GM21528 (cell line): ENCODE measurements around the gene P2RX4.
"Not testable (repeated sequence)": the region's sequence is repeated elsewhere in the genome, so short reads cannot be mapped to it uniquely, and the experiment has no call there.

ENCODE experiments used
- ATAC-seq: cut with Tn5 transposase; IDR thresholded peaks from one replicate; pipeline ENCODE4 v1.9.1; 2021; ENCODE audit warnings: mild to moderate bottlenecking, moderate library complexity; ENCODE audit not compliant: unreplicated experiment, low FRiP score

Gene P2RX4, protein sequence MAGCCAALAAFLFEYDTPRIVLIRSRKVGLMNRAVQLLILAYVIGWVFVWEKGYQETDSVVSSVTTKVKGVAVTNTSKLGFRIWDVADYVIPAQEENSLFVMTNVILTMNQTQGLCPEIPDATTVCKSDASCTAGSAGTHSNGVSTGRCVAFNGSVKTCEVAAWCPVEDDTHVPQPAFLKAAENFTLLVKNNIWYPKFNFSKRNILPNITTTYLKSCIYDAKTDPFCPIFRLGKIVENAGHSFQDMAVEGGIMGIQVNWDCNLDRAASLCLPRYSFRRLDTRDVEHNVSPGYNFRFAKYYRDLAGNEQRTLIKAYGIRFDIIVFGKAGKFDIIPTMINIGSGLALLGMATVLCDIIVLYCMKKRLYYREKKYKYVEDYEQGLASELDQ

DNA sequence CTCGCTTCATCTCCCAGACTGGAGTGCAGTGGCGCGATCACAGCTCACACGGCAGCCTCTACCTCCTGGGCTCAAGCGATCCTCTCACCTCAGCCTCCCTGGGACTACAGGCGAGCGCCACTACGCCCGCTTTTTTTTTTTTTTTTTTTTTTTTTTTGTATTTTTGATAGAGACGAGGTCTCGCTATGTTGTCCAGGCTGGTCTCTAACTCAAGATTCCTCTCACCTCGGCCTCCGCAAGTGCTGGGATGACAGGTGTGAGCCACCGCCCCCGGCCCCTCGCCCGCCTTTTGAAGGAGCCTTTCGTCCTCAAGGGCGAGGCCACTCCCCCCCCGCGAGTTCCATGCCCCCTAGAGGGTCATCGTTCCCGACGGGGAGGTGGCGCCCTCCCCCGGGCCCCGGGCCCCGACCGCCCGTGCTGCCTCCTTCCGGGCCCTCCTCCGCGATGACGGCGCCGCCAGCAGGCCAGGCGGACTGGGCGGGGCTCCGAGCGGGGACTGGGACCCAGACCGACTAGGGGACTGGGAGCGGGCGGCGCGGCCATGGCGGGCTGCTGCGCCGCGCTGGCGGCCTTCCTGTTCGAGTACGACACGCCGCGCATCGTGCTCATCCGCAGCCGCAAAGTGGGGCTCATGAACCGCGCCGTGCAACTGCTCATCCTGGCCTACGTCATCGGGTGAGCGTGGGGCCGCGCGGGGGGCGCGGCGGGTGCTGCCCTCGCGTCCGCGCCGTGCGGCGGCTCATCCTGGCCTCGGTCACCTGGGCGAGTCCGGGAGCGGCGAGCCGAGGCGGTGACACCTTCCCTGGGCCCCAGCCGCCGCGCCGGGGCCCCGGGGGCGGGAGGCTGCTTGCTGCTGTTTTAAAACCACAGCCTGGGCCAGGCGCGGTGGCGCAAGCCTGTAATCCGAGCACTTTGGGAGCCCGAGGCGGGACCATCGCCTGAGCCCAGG, at the start of gene P2RX4:
Gene P2RX4 (plus strand): TSS at position 506 of the 949 bp plus-strand sequence. CDS start 36 bp downstream, at position 542.
- ATAC-seq = peak; percentile 89

- no peak for ATAC-seq
Measured at GRCh38 chr12:121162384-121162783, 47.5 kb upstream of the P2RX4 start.

GRCh38 chr12:121162985-121163384, 46.9 kb upstream of the P2RX4 start:
- no peak for ATAC-seq

DNA sequence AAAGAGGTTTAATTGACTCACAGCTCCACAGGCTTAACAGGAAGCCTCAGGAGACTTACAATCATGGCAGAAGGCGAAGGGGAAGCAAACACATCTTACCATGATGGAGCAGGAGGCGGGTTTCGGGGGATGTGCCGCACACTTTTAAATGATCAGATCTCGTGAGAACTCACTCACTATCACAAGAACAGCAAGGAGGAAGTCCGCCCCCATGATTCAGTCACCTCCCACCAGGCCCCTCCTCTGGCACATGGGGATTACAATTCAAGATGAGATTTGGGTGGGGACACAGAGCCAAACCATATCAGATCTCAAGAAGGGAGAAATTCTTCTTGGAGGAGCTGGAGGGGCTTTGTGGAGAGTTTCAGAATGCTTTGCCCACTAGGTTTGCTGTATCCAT, 45.1 kb upstream of the P2RX4 start:
- ATAC-seq = not testable (repeated sequence)

DNA sequence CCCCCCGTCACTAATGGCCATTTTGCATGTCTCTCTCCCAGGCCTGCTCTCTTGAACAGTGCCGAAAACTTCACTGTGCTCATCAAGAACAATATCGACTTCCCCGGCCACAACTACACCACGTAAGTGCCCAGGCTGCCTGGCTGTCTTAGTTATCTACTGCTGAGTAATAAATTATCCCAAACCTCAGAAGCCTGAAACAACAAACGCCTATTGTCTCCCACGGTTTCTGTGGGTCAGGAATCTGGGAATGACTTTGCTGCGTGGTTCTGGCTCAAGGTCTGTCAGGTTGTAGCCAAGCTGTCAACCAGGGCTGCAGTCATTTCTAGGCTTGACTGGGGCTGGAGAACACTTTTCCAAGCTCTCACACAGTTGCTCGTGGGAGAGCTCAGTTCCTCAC, 44.6 kb upstream of the P2RX4 start:
- ATAC-seq = no peak

GRCh38 chr12:121166356-121166755, 43.6 kb upstream of the P2RX4 start:
- no peak for ATAC-seq

DNA sequence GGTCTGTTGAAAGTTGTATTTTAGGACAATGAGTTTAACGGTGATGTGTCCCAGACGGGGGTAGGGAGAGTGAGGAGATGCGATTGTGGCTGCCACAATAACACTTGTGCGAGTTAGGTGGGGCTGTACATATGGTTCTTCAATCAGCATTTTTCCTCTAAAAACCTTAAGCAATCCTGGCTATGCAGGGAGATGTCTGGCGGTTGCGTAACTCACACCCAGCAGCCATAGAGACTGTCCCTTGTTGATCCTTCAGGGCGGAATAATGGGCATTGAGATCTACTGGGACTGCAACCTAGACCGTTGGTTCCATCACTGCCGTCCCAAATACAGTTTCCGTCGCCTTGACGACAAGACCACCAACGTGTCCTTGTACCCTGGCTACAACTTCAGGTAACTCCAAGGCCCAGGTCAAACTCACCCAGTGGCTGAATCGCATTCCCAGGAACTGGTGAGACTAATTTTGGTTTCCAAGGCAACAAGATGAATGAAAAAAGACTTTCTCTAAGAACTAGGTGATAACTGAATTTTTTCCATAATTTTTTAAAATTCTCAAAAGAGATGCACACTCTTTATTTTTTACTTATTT, 42.6 kb upstream of the P2RX4 start:
- no peak for ATAC-seq

GRCh38 chr12:121167951-121168350, 42.0 kb upstream of the P2RX4 start:
- ATAC-seq = no peak

DNA sequence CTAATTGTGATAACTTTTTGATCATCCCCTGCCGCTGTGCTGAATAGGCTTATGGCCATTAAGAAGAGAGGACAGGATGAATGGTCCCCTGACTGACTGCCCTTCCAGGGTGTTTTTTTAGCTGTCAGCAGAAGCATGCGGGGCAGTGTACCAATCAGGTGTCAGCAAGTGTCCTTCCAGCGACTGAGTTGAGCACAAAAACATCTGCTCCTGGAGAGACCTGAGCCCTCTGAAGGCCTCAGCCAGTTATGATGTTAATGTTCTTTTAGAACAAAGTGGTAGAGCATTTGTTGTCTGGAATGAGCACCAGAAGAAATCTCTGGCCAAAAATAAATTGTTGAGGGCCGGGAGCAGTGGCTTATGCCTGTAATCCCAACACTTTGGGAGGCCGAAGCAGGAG, 39.8 kb upstream of the P2RX4 start:
- ATAC-seq = no peak

- no peak for ATAC-seq
Measured at GRCh38 chr12:121170611-121171260, 39.2 kb upstream of the P2RX4 start.

DNA sequence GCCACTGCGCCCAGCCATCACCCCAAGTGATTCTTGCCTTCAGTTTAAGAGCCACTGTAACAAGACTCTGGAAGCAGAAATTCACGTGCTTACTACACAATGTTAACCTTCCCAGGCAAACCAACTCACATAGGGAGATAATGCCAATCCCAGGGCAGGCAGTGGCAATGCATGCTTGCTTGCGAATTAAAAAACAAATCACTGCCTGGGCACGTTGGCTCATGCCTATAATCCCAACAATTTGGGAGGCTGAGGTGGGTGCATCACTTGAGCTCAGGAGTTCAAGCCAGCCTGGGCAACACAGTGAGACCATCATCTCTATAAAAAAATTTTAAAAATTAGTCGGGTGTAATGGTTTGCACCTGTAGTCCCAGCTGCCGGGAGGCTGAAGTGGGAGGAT, 37.8 kb upstream of the P2RX4 start:
- ATAC-seq = no peak

- ATAC-seq = no peak
Measured at GRCh38 chr12:121175383-121176119, 34.4 kb upstream of the P2RX4 start.

DNA sequence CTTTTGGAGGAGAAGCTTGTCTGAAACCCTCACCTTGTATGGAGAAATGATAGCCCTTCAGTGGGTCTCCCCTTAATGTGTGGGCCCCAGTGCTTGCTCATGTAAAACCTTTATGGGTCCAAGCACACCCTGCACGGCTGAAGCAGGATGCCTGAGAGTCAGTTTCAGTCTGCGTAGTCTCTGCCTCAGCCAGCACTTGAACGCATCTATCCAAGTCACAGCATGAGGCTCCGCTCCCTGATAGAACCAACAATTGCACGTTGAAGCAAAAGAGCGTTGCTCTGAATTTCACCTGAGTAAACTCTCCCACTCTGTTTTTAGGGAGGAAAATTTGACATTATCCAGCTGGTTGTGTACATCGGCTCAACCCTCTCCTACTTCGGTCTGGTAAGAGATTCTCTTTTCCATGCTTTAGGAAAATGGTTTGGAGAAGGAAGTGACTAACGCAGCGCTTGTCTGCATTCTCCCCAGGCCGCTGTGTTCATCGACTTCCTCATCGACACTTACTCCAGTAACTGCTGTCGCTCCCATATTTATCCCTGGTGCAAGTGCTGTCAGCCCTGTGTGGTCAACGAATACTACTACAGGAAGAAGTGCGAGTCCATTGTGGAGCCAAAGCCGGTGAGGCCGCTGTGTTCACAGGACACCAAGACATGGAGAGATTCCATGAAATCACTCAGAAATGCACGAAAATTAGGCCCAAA, 33.0 kb upstream of the P2RX4 start:
- ATAC-seq = no peak

DNA sequence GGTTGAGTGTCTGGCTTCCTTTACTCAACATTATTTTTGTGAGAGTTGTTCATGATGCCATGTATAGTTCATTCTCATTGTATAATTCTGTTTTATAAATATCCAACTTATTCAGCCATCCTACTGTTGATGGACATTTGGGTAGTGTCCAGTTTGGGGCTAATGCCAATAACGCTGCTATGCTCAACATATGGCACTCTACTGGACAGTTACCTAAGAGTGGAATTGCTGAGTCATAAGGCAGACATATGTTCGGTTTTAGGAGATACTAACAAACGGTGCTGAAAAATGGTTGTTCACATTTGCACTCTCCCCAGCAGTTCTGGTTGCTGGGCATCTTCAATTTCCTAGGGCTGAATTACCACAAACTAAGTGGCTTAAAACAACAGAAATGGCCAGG, 28.7 kb upstream of the P2RX4 start:
- no peak for ATAC-seq

- no peak for ATAC-seq
Measured at GRCh38 chr12:121182222-121182893, 27.6 kb upstream of the P2RX4 start.

GRCh38 chr12:121184425-121184824, 25.5 kb upstream of the P2RX4 start:
- ATAC-seq = no peak

- ATAC-seq = no peak
Measured at GRCh38 chr12:121184984-121185889, 24.7 kb upstream of the P2RX4 start.

DNA sequence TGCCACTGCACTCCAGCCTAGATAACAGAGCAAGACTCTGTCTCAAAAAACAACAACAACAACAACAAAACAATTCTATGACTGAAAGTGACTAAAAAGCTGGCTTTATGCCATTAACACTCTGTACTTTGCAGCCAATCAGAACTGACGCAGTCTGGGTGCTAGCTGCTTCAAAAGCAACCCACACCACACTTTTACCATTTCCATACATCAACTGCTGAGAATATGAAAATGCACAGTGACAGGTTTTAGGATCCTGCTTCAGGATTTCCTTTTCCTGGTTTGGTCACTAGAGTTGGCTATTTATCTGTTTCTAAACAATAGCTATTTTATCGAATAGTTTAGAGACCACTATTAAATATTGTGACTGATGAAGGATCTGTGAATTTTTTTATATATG, 23.1 kb upstream of the P2RX4 start:
- ATAC-seq = no peak
